ENCODE results near the gene PTH1R.

DNA sequence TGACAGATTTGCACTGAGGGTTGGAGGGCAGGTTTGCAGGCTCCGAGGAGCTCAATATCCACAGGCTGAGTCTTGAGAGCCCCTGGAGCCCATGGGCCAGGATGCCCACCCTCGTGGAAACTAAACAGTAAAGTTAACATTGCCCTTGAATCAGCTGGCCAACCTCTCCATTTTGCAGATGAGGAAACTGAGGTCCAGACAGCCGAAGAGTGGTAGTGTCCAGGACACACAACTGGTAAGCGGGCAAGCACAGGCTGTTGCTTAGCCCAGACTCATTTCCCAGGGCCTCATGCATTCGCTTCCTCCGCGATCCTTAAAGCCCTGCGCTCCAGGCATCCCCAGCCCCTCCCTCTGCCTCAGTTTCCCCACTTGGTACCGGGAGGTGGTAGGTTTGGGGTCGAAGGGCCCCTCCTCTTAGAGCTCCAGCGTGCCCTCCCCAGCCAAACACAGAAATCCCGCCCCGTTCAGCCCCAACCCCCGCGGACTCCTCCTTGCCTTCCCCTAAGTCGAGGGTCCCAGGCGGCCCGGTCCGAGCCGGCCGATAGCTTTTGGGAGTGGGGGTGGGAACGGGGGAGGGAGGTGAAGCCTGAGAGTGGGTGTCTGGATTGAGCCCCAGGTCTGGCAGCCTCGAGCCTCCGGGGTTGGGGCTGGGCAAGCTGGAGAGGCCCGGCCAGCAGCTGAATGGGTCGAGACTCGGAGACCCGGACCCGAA is 3.5 kb downstream of the PTH1R start:
- TF ChIP-seq, protein P1, sequence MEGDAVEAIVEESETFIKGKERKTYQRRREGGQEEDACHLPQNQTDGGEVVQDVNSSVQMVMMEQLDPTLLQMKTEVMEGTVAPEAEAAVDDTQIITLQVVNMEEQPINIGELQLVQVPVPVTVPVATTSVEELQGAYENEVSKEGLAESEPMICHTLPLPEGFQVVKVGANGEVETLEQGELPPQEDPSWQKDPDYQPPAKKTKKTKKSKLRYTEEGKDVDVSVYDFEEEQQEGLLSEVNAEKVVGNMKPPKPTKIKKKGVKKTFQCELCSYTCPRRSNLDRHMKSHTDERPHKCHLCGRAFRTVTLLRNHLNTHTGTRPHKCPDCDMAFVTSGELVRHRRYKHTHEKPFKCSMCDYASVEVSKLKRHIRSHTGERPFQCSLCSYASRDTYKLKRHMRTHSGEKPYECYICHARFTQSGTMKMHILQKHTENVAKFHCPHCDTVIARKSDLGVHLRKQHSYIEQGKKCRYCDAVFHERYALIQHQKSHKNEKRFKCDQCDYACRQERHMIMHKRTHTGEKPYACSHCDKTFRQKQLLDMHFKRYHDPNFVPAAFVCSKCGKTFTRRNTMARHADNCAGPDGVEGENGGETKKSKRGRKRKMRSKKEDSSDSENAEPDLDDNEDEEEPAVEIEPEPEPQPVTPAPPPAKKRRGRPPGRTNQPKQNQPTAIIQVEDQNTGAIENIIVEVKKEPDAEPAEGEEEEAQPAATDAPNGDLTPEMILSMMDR (IDR thresholded peaks at IDR 0.05): no peak
- TF ChIP-seq ZFX (IDR thresholded peaks at IDR 0.05; ENCODE audit: borderline replicate concordance): no peak

All from 22Rv1 (cell line).